HG03108 (cell line): ENCODE measurements around the gene FOXN3.
"Not testable (repeated sequence)": the region's sequence is repeated elsewhere in the genome, so short reads cannot be mapped to it uniquely, and the experiment has no call there.

Source experiments
- ATAC-seq: cut with Tn5 transposase; IDR thresholded peaks from one replicate; pipeline ENCODE4 v1.9.1; 2021; ENCODE audit warnings: moderate library complexity; ENCODE audit not compliant: unreplicated experiment

Gene FOXN3

DNA sequence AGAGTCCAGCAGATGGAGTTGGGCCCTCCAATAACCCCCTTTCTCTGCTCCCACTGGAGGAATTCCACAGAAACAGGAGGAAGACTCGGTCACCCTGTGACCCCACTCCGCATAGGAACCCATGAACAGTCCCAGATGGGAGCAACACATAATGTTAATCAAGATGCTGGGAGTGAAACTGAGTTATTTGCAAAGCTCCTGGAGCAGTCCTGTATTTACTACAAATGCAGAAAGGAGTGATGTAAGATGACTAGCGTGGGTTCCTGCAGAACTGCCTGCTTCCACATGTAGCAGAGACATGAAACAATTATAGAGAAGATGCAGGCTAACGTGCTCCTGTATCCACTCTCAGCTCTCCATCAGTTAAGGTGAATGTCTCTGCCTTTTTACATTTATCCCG is 274.7 kb downstream of the FOXN3 start:
- no peak for ATAC-seq

DNA sequence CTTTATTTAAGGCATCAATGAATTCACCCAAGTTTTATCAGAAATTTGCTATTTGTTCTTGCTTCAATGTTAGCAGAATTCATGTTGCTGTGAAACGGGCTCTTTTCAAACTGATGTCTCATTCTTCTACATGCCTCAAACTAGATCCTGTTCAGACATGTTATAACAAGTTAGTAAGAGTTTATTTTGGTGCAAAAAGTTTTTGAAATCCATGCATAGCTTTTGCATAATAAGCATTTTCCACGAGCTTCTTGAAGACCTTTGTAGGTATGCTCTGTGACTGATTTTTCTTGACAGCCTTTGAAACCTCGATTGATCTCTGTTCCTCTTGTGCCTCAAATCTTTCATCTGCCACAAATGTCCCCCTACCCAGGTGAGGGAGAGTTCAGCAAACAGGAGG is 275.2 kb downstream of the FOXN3 start:
- ATAC-seq = no peak

- ATAC-seq = no peak
Observed at GRCh38 chr14:89140326-89140725, 276.7 kb downstream of the FOXN3 start.

DNA sequence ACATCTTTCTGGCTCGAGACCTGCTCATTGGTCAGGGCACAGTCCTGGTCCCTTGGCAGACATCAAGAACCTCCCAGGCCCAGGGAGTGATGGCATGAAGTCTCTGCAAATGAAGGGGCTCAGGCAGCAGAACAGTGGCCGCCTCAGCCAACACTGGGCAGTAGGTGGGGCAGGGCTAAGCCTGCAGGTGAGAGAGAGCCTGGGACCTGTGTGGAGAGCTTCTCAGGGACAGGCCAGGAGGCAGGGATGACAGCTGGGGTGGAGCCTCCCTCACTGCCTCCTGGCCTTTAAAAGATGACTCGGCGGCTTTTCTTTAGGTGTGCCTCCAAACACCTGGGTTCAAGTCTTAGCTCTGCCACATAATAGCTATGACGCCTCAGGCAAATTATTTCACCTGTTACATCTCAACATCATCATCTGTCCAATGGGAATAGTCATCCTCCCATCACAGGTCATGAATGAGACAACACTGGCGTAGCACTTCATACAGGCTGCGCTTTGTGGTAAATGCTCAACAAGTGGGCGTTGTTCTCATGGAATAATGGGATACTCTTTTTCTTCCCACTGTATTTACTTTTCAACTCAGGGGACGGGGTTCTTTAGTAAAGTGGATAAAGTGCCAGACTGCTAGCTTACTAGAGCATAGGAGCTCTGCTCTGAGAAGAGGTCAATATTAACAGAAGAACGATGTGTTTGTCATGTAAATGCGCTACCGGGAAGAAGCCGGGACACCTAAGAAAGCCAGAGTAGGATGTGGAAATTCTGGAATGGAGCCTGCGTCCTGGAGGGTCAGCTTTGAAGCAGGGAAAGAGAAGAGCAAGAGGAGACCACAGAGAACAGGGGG is 277.4 kb downstream of the FOXN3 start:
- no peak for ATAC-seq

GRCh38 chr14:89138846-89139245 is 278.2 kb downstream of the FOXN3 start:
- ATAC-seq = no peak

DNA sequence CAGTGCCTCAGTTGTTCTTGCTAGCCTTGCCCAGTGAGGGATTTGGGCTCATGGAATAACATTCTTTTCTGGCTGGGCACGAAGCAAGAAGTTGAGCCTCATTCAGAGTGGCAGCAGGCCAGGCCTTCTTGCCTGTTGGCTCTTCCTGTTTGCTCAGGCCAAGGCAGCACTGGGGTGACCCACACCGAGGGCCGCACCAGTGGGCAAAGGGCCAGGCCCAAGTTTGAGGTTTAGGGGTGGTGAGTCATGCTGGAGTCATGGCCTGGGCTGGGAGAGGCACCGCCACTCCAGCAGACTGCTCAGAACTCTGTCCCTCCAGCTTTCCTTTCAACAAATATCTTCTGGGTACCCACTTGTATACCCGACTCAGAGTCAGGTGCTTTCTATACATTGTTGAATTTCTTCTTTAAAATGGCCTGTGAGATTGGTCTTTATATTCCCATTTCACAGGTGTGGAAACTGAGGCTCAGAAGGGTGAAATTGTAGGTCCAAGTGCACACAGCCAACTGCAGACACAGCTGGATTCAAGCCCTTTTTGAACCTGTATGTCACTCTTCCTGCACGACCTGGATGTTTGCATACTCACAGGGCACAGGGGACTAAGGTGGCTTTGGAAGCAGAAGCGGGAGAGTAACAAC is 279.4 kb downstream of the FOXN3 start:
- ATAC-seq = no peak

DNA sequence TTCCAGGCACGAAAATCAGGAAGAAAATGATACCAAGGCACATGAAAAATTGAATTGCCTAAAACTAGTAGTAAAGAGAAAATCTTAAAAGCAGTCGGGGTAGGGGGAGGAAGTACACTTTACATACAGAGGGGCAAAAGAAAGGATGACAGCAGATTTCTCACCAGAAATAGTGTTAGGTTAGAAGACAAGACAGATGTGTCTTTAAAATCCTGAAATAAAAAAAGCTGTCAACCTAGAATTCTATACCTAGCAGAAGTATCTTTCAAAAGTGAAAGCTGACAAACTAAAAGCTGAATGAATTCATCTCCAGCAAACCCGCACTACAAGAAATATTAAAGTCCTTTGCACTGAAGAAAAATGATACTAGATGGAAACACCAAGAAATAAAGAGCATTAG is 280.4 kb downstream of the FOXN3 start:
- no peak for ATAC-seq

- no peak for ATAC-seq
Observed at GRCh38 chr14:89134640-89135039, 282.4 kb downstream of the FOXN3 start.

GRCh38 chr14:89131004-89131750 is 285.9 kb downstream of the FOXN3 start:
- no peak for ATAC-seq

DNA sequence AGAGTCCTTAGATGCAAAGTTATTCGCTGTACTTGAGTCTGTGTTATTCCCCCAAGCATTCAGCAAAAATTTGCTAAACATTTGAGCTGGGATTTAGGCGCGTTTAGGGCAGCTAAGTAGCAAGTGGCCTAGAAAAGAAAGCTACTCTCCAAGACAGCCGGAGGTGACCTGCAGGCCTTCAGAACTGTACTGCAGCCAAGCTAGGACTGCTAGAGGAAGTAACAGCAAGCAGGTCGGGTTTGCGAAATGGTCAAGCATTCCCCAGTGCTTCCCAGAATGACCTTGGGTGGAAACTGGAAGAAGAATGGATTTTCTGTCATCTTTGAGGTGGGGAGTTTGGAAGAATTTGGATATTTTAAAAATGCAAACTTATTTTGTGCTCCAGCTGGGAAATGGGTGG is 287.5 kb downstream of the FOXN3 start:
- no peak for ATAC-seq

- no peak for ATAC-seq
Observed at GRCh38 chr14:89128311-89129026, 288.6 kb downstream of the FOXN3 start.

DNA sequence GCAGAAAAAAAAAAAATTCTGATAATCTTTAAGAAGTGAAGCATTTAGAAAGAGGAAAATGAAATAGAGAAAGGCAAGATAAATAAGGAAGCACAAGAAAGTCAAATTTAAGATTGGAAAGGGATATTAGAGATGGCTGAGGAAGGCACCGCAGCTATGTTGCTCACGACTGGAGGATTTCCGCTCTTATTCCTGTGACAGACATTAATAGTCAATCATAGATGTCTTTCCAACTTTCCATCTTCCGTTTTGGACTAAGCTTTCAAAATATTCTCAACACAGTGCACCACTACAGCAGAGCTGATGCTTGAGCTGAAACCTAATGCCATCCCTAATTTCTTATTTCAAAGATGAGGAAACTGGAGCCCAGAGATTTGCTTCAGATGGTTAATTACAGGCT is 290.6 kb downstream of the FOXN3 start:
- ATAC-seq = no peak

DNA sequence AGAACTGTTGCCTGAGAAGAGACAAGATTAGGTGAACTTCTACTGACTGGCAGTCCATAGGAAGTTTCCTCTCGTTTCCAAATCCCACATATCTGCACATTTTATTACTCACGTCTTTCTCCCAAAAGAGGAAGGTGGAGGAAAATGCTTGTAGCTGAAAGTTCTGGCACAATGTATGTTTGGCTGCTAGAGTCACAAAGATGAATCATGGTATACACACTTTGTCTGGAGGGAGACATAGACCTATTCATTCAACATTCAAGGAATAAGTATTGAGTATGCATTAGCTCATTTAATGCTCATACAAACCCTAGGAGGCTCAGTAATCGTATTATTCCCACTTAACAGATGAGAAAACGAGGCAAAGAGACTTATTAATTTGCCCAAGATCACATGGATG is 291.8 kb downstream of the FOXN3 start:
- no peak for ATAC-seq

DNA sequence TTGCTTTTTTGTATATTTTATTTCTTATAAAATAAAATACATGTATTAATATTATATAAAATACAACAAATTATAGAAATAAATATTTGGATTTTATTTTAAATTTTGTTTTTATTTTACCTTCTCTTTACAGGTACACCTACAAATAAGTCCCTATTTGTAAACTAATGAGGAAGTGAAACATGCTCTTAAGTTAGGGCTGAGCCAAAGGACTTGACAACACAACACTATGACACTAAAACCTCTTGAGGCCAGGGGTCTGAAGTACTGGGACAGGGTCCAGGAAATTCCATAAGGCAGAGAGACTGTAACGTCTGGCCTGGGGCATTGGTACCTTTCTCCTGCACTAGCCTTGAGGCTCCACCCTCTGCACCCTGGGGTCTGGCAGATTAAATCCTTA is 293.2 kb downstream of the FOXN3 start:
- ATAC-seq = no peak

DNA sequence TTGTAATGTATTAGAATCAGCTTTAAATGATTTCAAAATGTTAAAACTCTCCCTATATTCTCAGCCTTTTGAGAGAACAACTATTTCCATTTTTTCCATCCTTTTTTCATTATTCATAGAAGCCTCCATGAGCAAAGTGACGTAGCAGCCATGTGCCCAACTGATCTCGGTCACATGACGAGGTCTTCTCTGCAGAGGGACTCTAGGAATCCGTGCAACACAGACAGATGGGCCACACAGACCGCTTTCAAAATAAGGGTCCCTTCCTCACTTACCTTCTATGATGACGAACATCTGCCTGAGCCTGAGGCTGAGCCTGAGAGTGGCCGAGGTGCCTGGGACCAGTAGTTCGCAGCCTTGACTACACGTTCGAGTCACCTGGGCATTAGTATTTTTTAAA is 293.8 kb downstream of the FOXN3 start:
- ATAC-seq = no peak

DNA sequence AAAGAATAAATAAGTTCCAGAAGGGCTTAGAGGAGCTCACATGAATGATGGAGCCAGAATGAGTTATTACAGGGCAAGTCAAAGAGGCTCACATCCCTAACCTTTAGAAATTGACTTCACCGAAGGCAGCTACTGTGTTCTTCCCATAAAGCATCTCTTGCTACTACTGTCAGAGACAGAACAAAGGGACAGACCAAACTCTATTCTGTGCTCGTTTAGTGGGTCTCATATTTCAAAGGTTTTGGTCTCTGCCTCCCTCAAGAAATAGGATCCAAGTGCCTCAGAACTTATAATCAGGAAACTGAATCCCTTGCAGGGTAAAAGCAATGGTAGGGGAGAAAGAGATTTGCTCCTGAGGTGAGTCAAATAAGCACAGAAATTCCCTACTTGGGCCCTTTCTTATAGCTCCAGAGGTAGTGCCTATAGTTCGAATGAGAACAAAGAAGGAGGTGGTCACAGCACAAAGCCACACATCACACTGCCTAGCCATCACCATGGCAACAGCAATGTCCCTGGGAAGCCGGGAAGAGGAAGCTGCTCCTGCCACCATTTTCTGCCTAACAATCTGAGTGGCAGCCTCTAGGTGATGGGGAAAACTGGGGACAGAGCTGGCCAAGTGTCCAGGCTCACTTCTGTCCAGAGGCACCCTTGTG is 294.9 kb downstream of the FOXN3 start:
- no peak for ATAC-seq

- no peak for ATAC-seq
Observed at GRCh38 chr14:89117012-89117411, 300.0 kb downstream of the FOXN3 start.

GRCh38 chr14:89114109-89114508 is 302.9 kb downstream of the FOXN3 start:
- no peak for ATAC-seq

GRCh38 chr14:89112720-89113119 is 304.3 kb downstream of the FOXN3 start:
- no peak for ATAC-seq

GRCh38 chr14:89111766-89112543 is 305.1 kb downstream of the FOXN3 start:
- ATAC-seq = not testable (repeated sequence)
